Mesodermal cell (in vitro differentiated cells): ENCODE results near the gene APOH.
"Not testable (repeated sequence)": the region's sequence is repeated elsewhere in the genome, so short reads cannot be mapped to it uniquely, and the experiment has no call there.

Source experiments
- H3K27ac ChIP-seq: 2 replicates; pipeline ENCODE4 v1.7.0; 2013; ENCODE audit warnings: mild to moderate bottlenecking, low read depth, low read length, moderate library complexity; ENCODE audit not compliant: severe bottlenecking
- H3K36me3 ChIP-seq: 2 replicates; pipeline ENCODE4 v1.7.1; 2013; ENCODE audit warnings: mild to moderate bottlenecking, low read length, moderate library complexity; ENCODE audit not compliant: control insufficient read depth, insufficient read depth
- H3K4me1 ChIP-seq: one replicate; pipeline ENCODE4 v1.7.1; 2013; ENCODE audit warnings: mild to moderate bottlenecking, low read length; ENCODE audit not compliant: insufficient read depth, control insufficient read depth, poor library complexity, severe bottlenecking
- H3K4me3 ChIP-seq: 2 replicates; pipeline ENCODE4 v1.7.0; 2013; ENCODE audit warnings: low read length, control low read depth, mild to moderate bottlenecking; ENCODE audit not compliant: insufficient read depth, poor library complexity, severe bottlenecking; ENCODE audit errors: extremely low read depth
- H3K9me3 ChIP-seq: 2 replicates; pipeline ENCODE4 v1.7.1; 2013; ENCODE audit warnings: mild to moderate bottlenecking, low read length, moderate library complexity; ENCODE audit not compliant: control insufficient read depth
- WGBS, 2 experiments: methylation state at CpG; one replicate each; pipeline ENCODE4 v1.1.5; 2013; ENCODE audit warnings: missing lambda C conversion rate in 2 of 2; ENCODE audit not compliant: insufficient coverage in 2 of 2; 5-methylcytosine and 5-hydroxymethylcytosine counted together

Gene APOH

DNA sequence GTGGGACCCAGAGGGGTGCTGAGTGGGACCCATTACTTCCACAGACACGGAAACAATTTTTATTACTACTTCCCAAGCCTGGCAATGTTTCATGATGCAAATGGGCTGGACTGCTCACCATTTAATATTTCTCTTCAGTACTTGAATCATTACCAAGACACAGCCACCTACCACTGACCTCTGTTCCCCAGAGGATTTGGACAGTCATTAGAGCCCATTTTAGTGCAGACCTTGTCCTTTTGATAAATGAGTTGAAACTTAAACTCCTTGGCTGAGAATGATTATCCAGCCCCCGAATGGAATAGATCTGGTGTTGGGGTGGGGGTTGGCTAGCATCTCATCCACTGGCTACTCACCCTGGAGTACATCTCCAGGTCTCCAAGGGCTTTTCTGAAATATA is 33.6 kb upstream of the APOH start:
- H3K36me3 ChIP-seq = no peaks in the 10 kb centered on the region
- no peak overlapping the region for H3K4me3 ChIP-seq
- 83 to 100% methylated on average over 1 to 2 of the region's 2 CpGs for WGBS, 2 experiments
- no peak overlapping the region for H3K27ac ChIP-seq
- H3K4me1 ChIP-seq = no peaks in the 10 kb centered on the region
- no peaks in the 10 kb centered on the region for H3K9me3 ChIP-seq

DNA sequence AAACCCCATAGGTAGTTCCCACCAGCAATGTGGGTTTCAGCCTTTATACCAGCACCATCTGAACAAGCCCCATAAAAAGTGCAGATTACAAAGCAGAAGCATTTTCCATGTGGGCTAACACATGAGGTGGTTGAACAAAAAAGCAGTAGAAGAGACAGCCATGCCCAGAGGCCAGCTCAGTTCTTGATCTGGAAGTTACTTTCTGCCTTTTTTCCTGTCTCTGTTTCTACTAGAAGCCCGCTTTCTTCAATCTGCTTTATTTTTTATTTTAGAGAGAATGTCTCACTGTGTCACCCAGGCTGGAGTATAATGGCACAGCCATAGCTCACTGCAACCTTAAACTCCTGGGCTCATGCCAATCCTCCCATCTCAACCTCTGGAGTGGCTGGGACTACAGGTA is 31.5 kb upstream of the APOH start:
- Histone ChIP-seq H3K9me3 (no peaks in the 10 kb centered on the region), H3K36me3 (no peaks in the 10 kb centered on the region), H3K4me3 (no peak overlapping the region), H3K4me1 (no peaks in the 10 kb centered on the region), H3K27ac (no peak overlapping the region)
- WGBS, 2 experiments = no CpG with 5 or more reads among the region's 1 CpG

DNA sequence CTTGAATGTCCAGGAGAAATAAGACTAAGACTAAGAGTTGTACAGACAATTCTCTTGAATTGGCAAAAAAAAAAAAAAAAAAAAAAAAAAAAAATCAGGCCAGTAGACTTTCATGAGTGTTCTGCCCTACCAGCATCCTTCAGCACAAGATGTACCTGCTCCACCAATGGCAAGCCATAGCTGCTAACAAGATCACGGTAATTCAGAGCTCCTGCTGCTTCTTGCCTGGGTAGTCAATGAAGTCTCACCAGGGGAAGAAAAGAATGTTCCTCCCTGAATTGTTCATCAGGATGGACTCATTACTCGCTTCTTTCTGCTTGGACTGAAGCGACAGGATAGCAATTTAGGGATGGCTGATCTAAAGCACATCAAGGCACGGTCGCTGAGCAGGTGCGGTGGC is 31.1 kb upstream of the APOH start:
- Histone ChIP-seq H3K9me3 (no peaks in the 10 kb centered on the region), H3K36me3 (no peaks in the 10 kb centered on the region), H3K27ac (no peak overlapping the region), H3K4me1 (no peaks in the 10 kb centered on the region), H3K4me3 (no peak overlapping the region)
- 80% methylated on average over 4 to 6 of the region's 6 CpGs for WGBS, 2 experiments

DNA sequence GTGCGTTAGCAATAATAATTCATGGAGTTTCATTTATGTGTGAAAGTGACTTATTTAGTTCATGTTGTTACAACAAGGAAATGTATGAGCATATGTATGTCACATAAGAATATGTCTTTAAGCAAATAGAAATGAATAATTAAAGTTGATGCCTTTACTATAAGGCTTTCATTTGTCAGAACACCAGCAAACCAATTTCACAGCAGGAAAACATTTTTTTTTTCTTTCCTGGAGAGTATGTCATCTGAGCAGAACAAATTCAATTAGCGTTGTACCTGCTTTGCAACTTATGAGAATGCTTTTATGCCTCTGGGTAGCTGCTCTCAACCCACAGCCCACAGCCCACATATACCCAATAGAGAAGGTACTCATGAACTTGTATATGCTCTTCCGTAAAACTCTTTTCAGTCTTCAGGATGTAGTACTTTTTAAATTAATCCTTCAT is 26.3 kb upstream of the APOH start:
- H3K9me3 ChIP-seq = no peaks in the 10 kb centered on the region
- H3K4me1 ChIP-seq = no peaks in the 10 kb centered on the region
- no peak overlapping the region for H3K4me3 ChIP-seq
- H3K36me3 ChIP-seq = no peaks in the 10 kb centered on the region
- 93 to 100% methylated on average over 2 of the region's 3 CpGs for WGBS, 2 experiments
- no peak overlapping the region for H3K27ac ChIP-seq

DNA sequence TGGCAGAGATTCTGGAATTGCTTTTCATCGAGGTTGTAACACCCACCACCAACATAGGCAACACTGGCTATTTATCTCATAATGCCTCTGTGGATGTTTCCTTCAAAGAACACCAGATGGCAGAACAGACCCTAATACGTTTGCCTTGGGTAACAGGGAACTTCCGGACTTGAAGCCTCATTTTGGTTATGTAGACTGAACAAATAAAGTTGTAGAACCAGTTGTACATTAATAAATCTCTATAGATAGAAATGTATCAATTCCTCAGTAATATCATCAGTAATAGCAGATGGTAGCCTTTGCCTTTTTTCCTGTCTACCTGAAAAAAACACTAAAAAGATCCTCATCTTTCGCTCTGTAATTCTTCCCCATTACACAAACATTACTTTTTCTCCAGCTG is 25.9 kb upstream of the APOH start:
- no CpG with 5 or more reads among the region's 4 CpGs for WGBS, 2 experiments
- Histone ChIP-seq H3K4me3 (no peak overlapping the region), H3K27ac (no peak overlapping the region), H3K4me1 (no peaks in the 10 kb centered on the region), H3K9me3 (no peaks in the 10 kb centered on the region), H3K36me3 (no peaks in the 10 kb centered on the region)

DNA sequence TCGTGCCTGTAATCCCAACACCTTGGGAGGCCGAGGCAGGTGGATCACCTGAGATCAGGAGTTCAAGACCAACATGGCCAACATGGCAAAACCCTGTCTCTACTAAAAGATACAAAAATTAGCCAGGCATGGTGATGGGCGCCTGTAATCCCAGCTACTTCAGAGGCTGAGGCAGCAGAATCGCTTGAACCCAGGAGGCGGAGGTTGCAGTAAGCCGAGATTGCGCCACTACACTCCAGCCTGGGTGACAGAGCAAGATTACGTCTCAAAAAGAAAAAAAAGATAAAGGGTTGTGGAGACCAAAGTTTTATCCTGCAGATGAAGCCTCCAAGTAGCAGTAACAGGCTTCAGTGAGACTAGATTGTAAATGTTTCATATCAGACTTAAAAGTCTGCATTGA is 24.2 kb upstream of the APOH start:
- 81 to 91% methylated on average over 7 of the region's 8 CpGs for WGBS, 2 experiments
- H3K4me1 ChIP-seq, H3K4me3 ChIP-seq: not testable (repeated sequence)

DNA sequence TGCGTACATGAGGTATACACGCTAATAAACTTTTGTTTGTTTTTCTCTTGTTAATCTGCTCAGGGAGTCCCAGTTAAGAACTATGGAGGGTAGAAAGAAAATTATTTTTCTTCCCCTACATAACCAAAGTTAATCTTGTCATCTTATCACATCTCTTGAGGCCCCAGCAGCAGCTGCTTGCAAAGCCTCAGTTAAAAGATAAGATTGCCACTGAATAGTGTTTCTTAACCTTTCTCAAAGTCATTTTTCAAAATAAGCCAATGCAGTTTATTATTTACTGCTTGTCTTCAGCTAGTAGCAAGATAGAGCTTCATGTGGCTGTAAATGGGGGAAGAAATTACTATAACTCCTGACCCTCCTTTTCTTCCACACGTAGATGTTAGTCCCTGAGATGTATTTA is 21.5 kb upstream of the APOH start:
- H3K36me3 ChIP-seq = no peaks in the 10 kb centered on the region
- 100% methylated on average over 1 of the region's 3 CpGs; no CpG with 5 or more reads in 1 of the 2 experiments for WGBS, 2 experiments
- no peak overlapping the region for H3K4me3 ChIP-seq
- H3K9me3 ChIP-seq = no peaks in the 10 kb centered on the region
- no peak overlapping the region for H3K27ac ChIP-seq
- no peaks in the 10 kb centered on the region for H3K4me1 ChIP-seq

More for the DNA sequence above, 24.2 kb upstream of the APOH start:
- H3K36me3 ChIP-seq, H3K9me3 ChIP-seq, H3K27ac ChIP-seq: not testable (repeated sequence)

DNA sequence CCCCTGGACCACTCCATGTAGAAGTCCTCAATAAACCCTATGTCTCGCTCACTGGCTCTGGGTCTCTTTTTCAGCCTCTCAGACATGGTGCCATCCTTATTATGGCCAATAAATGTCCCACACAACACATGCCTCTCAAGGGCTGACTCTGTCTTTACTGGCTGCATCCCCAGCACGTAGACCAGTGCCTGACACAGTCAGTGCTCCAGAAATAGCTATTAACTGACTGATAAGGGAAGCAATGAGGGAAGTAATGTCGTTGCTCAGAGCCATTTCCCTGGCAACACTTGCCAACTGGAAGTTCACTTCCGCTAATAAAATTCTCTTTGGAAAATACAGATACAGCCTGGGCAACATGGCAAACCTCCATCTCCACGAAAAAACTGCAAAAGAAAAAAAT is 19.1 kb upstream of the APOH start:
- Histone ChIP-seq H3K4me3 (no peak overlapping the region), H3K9me3 (no peaks in the 10 kb centered on the region), H3K36me3 (no peaks in the 10 kb centered on the region), H3K4me1 (no peaks in the 10 kb centered on the region), H3K27ac (no peak overlapping the region)
- WGBS, 2 experiments = 95 to 98% methylated on average over 4 to 5 of the region's 5 CpGs

DNA sequence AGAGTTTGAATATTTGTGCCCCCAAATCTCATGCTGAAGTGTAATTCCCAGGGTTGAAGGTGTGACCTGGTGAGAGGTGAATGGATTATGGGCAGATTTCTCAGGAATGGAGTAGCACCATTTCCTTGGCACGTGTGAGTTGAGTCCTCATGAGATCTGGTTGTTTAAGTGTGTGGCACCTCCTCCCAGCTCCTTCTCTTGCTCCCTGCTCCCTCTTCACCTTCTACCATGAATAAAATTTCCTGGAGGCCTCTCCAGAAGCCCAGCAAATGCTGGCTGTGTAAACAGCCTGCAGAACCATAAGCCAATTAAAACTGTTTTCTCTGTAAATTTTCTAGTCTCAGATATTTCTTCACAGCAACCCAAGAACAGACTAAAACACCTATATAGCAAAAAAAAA is 12.6 kb upstream of the APOH start:
- H3K4me1 ChIP-seq = no peaks in the 10 kb centered on the region
- no peaks in the 10 kb centered on the region for H3K36me3 ChIP-seq
- no peak overlapping the region for H3K4me3 ChIP-seq
- H3K9me3 ChIP-seq = no peaks in the 10 kb centered on the region
- H3K27ac ChIP-seq = no peak overlapping the region
- no CpG with 5 or more reads among the region's 1 CpG for WGBS, 2 experiments

DNA sequence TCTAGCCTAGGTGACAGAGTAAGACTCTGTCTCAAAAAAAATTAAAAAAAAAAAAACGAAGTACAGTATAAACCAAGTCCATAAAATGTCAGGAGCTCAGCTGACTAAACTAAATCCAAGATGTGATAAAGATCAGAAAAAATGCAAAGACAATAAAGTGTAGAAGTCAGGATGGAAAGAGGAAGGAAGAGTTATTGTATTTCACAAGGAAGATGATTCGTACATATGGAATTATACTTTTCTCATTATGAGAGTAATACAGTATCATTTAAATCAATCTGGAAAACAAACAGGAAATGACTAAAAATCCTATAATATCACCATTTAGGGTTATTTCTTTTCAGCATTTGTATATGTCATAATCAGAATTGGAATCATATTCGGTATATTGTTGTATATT is 11.4 kb upstream of the APOH start:
- Histone ChIP-seq H3K4me1 (no peaks in the 10 kb centered on the region), H3K36me3 (no peaks in the 10 kb centered on the region), H3K27ac (no peak overlapping the region), H3K4me3 (no peak overlapping the region), H3K9me3 (no peaks in the 10 kb centered on the region)
- WGBS, 2 experiments = no CpG with 5 or more reads among the region's 3 CpGs

DNA sequence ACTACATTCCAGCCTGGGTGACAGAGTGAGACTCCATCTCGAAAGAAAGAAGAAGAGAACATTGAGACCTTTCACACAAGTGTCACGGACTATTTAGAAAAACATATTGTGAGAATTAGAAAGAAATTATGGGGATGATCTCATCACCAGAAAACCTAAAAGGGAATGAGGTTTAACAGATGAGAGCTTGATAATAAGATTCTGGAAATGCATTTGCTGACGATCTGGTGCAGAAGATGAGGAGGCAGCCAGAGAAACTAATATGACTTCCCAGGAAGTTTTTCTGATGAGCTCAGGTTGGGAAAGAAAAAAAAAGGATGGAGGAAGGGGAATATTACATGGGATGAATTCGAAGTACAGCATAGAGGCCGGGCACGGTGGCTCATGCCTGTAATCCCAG is 10.8 kb upstream of the APOH start:
- Histone ChIP-seq H3K4me1 (no peaks in the 10 kb centered on the region), H3K9me3 (no peaks in the 10 kb centered on the region), H3K4me3 (no peak overlapping the region), H3K27ac (no peak overlapping the region), H3K36me3 (no peaks in the 10 kb centered on the region)
- 88 to 97% methylated on average over 5 to 6 of the region's 6 CpGs for WGBS, 2 experiments
